T-helper 2 cell (primary cell): ENCODE data around the gene ZFYVE19.
"Not testable (repeated sequence)": the region's sequence is repeated elsewhere in the genome, so short reads cannot be mapped to it uniquely, and the experiment has no call there.

Source experiments
- DNase-seq, 5 experiments: peaks; one replicate each; pipeline versions ENCODE4 v3.0.0 to v3.0.0-alpha.2; 2012 to 2022

ZFYVE19 gene

GRCh38 chr15:40847223-40847961 lies 40.5 kb downstream of the ZFYVE19 start:
- DNase-seq, result no peak

- DNase-seq, result no peak
Observed at GRCh38 chr15:40850576-40851112, 43.8 kb downstream of the ZFYVE19 start.

- DNase-seq, result no peak
Observed at GRCh38 chr15:40852529-40852928, 45.6 kb downstream of the ZFYVE19 start.

GRCh38 chr15:40853241-40853890 lies 46.5 kb downstream of the ZFYVE19 start:
- DNase-seq, result no peak

GRCh38 chr15:40854161-40854560 lies 47.3 kb downstream of the ZFYVE19 start:
- no peak for DNase-seq

- DNase-seq, result no peak
Observed at GRCh38 chr15:40855706-40856234, 48.9 kb downstream of the ZFYVE19 start.

DNA sequence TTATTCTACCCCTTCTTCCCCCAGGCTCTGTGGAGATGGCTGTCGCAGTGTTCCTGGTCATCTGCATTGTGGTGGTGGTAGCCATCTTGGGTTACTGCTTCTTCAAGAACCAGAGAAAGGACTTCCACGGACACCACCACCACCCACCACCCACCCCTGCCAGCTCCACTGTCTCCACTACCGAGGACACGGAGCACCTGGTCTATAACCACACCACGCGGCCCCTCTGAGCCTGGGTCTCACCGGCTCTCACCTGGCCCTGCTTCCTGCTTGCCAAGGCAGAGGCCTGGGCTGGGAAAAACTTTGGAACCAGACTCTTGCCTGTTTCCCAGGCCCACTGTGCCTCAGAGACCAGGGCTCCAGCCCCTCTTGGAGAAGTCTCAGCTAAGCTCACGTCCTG lies 49.9 kb downstream of the ZFYVE19 start:
- DNase-seq, result no peak

GRCh38 chr15:40857601-40858341 lies 50.9 kb downstream of the ZFYVE19 start:
- peak; percentile 50 to 77 (median 65) for DNase-seq

DNA sequence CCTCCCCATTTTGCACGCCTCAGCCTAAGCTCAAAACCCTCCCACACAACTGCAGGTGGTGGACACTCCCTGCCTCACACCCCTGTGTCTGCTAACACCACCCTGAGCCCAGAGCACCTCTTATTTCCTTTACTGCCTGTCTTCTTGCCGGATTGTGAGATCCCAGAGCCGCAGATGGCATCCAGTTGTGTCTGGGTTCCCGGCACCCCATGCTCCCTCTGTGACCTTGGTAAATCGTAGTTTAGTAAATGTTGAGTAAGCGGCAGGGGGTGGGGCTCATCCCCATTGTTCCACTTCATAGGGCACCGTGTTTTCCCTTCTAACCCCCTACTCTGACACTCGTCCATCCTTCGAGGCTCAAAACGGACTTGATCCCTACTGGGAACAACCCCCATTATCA lies 51.8 kb downstream of the ZFYVE19 start:
- no peak for DNase-seq

DNA sequence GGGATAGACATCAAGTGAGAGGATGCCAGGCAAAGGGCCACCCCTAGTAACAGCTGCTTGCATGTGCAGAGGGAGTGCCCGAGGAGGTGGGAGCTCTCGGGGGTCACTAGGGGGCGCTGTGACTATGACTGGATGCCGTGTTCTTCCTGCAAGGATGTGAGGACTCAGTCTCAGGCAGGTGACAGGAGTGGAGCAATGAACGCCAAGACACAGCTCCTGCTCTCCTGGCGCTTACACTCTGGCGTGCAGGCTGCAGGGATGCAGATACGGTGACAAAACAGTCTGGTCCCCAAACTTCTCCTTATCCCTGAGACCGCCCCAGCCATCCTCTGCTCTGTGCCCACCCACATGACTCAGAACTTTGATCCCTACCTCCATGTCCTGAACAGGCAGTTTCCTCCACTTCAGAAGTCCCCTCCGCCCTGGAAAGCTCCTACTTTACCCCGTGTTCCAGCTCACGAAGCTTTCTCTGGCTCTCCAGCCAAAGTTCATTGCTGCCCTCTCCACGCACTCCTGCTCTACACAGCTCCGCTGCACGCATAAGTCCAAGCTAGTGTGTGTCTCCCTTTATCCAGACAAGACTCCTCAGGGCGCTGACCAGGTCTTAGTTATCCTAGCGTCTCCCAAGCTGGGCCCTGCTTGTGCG lies 52.4 kb downstream of the ZFYVE19 start:
- DNase-seq, result peak; percentile 57 to 84 (median 71)

DNA sequence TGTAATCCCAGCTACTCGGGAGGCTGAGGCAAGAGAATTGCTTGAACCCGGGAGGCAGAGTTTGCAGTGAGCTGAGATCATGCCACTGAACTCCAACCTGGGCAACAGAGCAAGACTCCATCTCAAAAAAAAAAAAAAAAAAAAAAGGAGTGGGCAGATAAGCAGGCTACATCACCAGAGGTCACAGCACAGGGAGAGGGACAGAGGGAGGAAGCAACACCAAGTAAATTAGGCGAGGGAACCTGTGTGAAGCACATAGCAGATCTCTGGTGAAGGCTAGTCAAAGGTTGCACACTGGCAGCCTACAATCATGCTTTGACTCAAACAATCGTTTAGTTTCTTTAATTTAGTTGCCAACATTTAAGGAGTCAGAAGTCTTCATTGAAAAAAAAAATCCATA lies 54.3 kb downstream of the ZFYVE19 start:
- not testable (repeated sequence) for DNase-seq

GRCh38 chr15:40863660-40864270 lies 56.9 kb downstream of the ZFYVE19 start:
- no peak for DNase-seq
